Activated naive CD4-positive, alpha-beta T cell treated with anti-CD3 and anti-CD28 coated beads, Interleukin-2, amount 10 ng/mL, durations not matched to agents 7 days and 5 days (primary cell): ENCODE results near the gene TNRC6C.
"Not testable (repeated sequence)": the region's sequence is repeated elsewhere in the genome, so short reads cannot be mapped to it uniquely, and the experiment has no call there.

Experiments
- CTCF ChIA-PET: fragments of 350-600 bp; sonication (Branson Sonifier 250); formaldehyde crosslinking; loops from one replicate; lab custom pipeline; 2021; ENCODE audit warnings: antibody characterized with exemption; lab: Charles Lee
- DNase-seq: peaks from one replicate; pipeline ENCODE4 v3.0.0-alpha.2; 2020
- H3K27ac Mint-ChIP-seq: one replicate; pipeline ENCODE4 v1.8.0; 2021; ENCODE audit warnings: mild to moderate bottlenecking, moderate library complexity, mixed read lengths
- H3K27me3 Mint-ChIP-seq: one replicate; pipeline ENCODE4 v1.8.0; 2021; ENCODE audit warnings: mild to moderate bottlenecking, mixed read lengths
- H3K36me3 Mint-ChIP-seq: one replicate; pipeline ENCODE4 v1.8.0; 2021; ENCODE audit warnings: mixed read lengths
- H3K4me1 Mint-ChIP-seq: one replicate; pipeline ENCODE4 v1.8.0; 2021; ENCODE audit warnings: mixed read lengths
- H3K4me3 Mint-ChIP-seq: one replicate; pipeline ENCODE4 v1.8.0; 2021; ENCODE audit warnings: mild to moderate bottlenecking, moderate library complexity, mixed read lengths
- H3K9me3 Mint-ChIP-seq: one replicate; pipeline ENCODE4 v1.8.0; 2021; ENCODE audit warnings: mixed read lengths

Gene TNRC6C

DNA sequence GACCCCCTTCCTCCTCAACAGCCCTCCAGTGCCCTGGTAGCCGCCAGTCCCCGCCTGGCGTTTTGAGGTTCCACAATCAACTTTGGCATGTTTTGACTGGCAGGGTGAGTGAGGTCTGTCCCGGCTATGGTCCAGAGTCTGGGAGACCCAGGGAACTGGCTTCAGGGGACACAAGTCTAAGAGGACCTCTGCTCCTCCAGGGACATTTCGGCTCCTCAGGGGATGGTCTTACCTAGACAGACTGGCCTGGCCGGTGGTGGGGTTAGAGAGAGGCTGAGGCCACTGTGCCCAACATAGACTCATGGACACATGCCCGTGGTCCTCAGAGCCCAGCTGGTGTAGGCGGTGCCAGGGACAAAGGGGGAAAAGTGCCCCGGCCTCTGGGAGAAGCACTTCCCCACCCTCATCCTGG is 174.3 kb downstream of the TNRC6C start:
- CTCF ChIA-PET: interaction anchor here (1.4 to 8.0 kb wide), 4 partner anchors 10 to 44 kb away, joined by 3 to 113 read pairs (median 56); partner anchors contain the start of gene TMC6
- no peaks in the 10 kb centered on the region for H3K9me3 Mint-ChIP-seq
- H3K27me3 Mint-ChIP-seq: peaks cover 4% of the 10 kb centered on the region
- peaks cover 65% of the 10 kb centered on the region for H3K36me3 Mint-ChIP-seq
- H3K4me1 Mint-ChIP-seq: peaks cover 58% of the 10 kb centered on the region
- no peak for DNase-seq
- H3K27ac Mint-ChIP-seq: peak overlapping the region; percentile 85
- H3K4me3 Mint-ChIP-seq: peak overlapping the region; percentile 79

DNA sequence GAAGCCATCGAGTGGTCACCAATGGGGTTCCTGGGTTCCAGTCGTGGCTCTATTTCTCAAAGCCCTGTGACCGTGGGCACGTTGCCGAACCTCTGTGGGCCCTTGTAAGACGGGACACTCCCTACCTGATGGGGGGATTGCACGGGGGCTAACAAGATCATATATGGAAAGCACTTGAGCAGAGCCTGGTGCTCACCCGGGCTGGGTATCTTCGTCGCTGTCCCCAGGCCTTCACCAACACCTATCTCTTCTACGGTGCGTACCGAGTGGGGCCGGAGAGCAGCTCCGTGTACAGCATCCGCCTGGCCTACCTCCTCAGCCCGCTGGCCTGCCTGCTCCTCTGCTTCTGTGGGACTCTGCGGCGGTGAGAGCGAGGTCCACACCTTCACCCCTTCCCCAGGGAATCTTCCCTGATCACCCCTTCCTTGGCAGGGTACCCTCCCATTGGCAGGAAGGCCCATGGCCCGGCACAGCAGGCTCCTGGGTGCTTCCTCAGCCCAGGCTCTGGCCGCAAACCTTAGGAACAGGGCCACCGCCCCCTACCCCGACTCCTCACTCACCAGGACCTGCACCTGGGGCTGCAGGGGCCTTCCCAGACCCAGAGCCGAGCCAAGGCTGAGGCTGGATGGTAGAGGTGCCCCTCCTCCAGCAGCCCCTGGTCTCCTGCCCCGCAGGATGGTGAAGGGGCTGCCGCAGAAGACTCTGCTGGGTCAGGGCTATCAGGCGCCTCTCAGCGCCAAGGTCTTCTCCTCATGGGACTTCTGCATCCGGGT is 174.9 kb downstream of the TNRC6C start:
- Mint-ChIP-seq H3K9me3 (no peaks in the 10 kb centered on the region), H3K27me3 (peaks cover 4% of the 10 kb centered on the region), H3K4me1 (peaks cover 64% of the 10 kb centered on the region), H3K27ac (peak overlapping the region; percentile 85), H3K4me3 (peak overlapping the region; percentile 79), H3K36me3 (peaks cover 64% of the 10 kb centered on the region)
- no peak for DNase-seq
- CTCF ChIA-PET: interaction anchor here (0.6 to 8.0 kb wide), 4 partner anchors 10 to 206 kb away, joined by 4 to 113 read pairs (median 56); partner anchors contain the start of gene TMC6

DNA sequence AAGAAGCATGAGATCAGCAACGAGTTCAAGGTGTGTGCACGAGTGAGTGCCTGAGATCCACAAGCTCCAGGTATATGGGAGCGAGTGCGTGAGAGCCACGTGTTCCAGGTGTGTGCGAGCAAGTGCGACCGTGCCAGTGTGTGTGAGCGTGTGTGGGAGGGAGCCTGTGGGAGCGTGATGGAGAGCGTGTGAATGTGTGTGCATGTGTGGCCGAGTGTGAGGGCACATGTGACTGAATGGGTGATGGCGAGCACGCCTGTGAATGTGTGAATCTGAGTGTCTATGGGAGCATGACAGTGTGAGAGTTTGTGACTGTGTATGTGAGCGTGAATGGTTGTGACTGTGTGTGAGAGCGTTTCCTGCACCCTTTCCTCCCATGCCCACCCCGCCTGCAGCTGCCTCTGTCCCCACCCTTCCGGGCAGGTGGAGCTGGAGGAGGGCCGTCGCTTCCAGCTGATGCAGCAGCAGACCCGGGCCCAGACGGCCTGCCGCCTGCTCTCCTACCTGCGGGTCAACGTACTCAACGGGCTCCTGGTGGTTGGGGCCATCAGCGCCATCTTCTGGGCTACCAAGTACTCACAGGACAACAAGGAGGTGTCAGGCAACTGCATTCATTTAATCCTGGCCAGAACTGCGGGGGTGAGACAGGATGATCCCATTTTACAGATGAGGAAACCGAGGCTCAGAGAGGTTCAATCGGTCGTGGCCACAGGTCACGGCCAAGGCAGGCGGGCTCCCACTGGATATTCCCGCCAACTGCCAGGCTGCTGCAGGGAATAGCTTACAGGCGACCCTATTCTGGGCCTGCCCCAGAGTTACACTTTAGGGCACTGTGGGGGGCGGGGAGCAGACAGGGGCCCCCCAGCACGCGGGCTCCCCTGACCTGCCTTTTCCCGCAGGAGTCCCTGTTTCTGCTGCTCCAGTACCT is 175.7 kb downstream of the TNRC6C start:
- Mint-ChIP-seq H3K27ac (peak overlapping the region; percentile 85), H3K4me3 (peak overlapping the region; percentile 79), H3K9me3 (no peaks in the 10 kb centered on the region), H3K27me3 (peaks cover 4% of the 10 kb centered on the region), H3K36me3 (peaks cover 66% of the 10 kb centered on the region), H3K4me1 (peaks cover 68% of the 10 kb centered on the region)
- CTCF ChIA-PET: interaction anchor here (0.6 to 8.0 kb wide), 5 partner anchors 11 to 205 kb away, joined by 4 to 113 read pairs (median 6); partner anchors contain the start of genes TK1 and TMC6
- DNase-seq: peak; percentile 93

DNA sequence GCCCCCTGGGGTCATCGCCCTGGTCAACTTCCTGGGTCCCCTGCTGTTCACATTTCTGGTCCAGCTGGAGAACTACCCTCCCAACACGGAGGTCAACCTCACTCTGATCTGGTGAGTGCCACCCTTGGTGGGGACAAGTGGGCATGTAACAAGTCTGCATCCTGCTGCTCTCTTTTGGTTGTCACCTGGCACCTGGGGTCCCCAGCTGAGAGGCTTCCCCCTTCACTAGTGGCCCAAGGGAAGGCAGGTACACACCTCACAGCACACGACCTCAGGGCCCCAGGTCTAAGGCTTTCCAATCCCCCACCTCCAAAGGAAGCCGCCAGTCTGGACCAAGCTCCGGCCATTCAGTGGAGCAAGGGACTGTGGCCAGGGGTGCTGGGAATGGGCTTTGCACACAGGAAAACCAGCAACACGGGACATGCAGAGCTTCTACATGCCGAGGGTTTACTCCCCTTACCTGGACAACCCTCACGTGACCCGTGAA is 176.4 kb downstream of the TNRC6C start:
- peaks cover 4% of the 10 kb centered on the region for H3K27me3 Mint-ChIP-seq

DNA sequence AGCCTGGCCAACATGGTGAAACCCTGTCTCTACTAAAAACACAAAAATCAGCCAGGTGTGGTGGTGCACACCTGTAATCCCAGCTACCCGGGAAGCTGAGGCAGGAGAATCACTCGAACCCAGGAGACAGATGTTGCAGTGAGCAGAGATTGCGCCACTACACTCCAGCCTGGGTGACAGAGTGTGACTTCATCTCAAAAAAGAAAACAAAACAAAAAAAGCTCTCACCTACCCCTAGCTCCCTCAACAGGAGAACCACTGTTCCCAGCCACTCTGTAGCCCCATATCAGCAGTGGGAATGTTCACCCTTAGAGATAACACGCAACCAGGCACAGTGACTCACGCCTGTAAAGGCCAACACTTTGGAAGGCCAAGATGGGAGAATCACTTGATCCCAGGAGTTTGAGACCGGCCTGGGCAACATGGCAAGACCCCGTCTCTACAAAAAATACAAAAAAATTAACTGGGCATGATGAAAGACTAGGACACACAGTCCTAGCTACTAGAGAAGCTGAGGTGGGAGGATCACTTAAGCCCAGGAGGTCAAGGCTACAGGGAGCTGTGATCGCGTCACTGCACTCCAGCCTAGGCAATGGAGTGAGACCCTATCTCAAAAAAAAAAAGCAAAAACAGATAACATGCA is 177.5 kb downstream of the TNRC6C start:
- peaks cover 67% of the 10 kb centered on the region for H3K36me3 Mint-ChIP-seq
- H3K4me3 Mint-ChIP-seq: no peak overlapping the region
- CTCF ChIA-PET: interaction anchor here (1.3 to 8.0 kb wide), 7 partner anchors 13 to 116 kb away, joined by 4 to 113 read pairs (median 6); partner anchors contain the start of genes TK1 and TMC6

More for the DNA sequence above, 176.4 kb downstream of the TNRC6C start:
- peak overlapping the region; percentile 73 for H3K27ac Mint-ChIP-seq
- no peak for DNase-seq
- H3K4me3 Mint-ChIP-seq: no peak overlapping the region
- no peaks in the 10 kb centered on the region for H3K9me3 Mint-ChIP-seq
- H3K36me3 Mint-ChIP-seq: peaks cover 67% of the 10 kb centered on the region
- H3K4me1 Mint-ChIP-seq: peaks cover 66% of the 10 kb centered on the region
- CTCF ChIA-PET: interaction anchor here (1.3 to 8.0 kb wide), 6 partner anchors 12 to 51 kb away, joined by 4 to 113 read pairs (median 8); partner anchors contain the start of genes TK1 and TMC6

DNA sequence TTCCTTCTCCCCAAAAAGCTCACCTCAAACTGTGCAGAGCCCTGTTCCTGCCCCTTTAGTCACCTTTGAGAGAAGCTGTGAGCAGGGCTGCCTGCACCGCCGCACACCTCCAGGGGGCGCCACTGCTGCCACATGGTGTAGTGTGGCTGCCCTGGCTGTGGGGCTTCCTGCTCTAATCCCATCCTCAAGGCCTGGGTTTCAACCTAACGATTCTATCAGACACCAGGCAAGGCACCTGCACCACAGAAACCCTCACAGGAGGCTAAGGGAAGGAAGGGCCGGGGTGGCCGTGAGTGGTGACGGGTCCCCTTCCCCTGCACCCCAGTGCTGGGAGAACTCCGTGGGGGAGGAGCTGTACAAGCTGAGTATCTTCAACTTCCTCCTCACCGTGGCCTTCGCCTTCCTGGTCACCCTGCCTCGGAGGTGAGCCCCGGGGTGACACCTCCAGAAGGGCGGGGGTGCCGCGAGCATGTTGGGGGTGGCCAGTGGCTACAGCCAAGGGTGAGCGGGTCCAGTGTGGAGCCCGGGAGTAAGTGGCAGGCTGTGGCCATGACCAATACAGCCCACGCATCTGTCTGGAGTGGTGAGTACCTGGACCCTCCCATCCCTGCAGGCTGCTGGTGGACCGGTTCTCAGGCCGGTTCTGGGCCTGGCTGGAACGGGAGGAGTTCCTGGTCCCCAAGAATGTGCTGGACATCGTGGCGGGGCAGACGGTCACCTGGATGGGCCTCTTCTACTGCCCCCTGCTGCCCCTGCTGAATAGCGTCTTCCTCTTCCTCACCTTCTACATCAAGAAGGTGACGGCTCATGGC is 179.1 kb downstream of the TNRC6C start:
- peaks cover 70% of the 10 kb centered on the region for H3K36me3 Mint-ChIP-seq

More for the DNA sequence above, 177.5 kb downstream of the TNRC6C start:
- Mint-ChIP-seq H3K9me3 (no peaks in the 10 kb centered on the region), H3K4me1 (peaks cover 70% of the 10 kb centered on the region), H3K27me3 (no peaks in the 10 kb centered on the region), H3K27ac (peak overlapping the region; percentile 73)
- DNase-seq: no peak

DNA sequence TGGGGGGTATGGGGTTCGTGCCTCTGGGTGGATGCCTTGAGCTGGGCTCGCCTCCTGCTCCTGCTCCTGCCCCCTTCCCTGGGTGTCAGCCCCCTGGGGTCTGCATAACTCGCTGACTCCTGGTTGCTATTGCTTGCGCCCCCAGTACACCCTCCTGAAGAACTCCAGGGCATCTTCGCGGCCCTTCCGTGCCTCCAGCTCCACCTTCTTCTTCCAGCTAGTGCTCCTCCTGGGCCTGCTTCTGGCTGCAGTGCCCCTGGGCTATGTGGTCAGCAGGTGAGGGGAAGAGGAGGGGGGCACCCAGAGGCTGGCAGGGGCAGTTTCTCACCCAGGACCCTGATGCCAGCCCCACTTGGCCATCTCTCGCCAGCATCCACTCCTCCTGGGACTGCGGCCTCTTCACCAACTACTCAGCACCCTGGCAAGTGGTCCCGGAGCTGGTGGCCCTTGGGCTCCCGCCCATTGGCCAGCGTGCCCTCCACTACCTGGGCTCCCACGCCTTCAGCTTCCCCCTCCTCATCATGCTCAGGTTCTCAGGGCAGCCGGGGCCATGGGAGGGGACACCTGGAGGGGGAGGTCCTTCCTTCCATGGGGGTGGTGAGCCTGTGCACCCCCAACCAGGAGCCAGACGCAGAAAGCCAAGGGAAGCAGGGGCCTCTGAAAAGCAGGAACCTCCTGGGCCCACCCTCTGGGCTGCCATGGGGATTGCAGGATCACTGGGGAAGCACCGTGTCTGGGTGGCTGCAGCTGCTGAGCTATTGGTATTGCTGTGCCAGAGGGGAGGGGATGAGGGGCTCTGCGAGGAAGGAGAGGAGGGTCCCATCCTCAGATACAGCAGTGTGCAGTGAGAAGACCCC is 179.9 kb downstream of the TNRC6C start:
- Mint-ChIP-seq H3K4me3 (no peak overlapping the region), H3K36me3 (peaks cover 64% of the 10 kb centered on the region), H3K27me3 (no peaks in the 10 kb centered on the region), H3K27ac (peak overlapping the region; percentile 84), H3K9me3 (no peaks in the 10 kb centered on the region), H3K4me1 (peaks cover 86% of the 10 kb centered on the region)
- CTCF ChIA-PET: interaction anchor here (0.7 to 8.0 kb wide), 5 partner anchors 15 to 118 kb away, joined by 3 to 113 read pairs (median 11); partner anchors contain the start of gene TMC6
- DNase-seq: peak; percentile 22

More for the DNA sequence above, 179.1 kb downstream of the TNRC6C start:
- Mint-ChIP-seq H3K27me3 (no peaks in the 10 kb centered on the region), H3K4me3 (peak overlapping the region; percentile 26), H3K27ac (peak overlapping the region; percentile 84), H3K9me3 (no peaks in the 10 kb centered on the region), H3K4me1 (peaks cover 83% of the 10 kb centered on the region)
- CTCF ChIA-PET: interaction anchor here (0.6 to 8.0 kb wide), 8 partner anchors 14 to 284 kb away, joined by 3 to 113 read pairs (median 6); partner anchors contain the start of gene TMC6
- DNase-seq: peak; percentile 61

DNA sequence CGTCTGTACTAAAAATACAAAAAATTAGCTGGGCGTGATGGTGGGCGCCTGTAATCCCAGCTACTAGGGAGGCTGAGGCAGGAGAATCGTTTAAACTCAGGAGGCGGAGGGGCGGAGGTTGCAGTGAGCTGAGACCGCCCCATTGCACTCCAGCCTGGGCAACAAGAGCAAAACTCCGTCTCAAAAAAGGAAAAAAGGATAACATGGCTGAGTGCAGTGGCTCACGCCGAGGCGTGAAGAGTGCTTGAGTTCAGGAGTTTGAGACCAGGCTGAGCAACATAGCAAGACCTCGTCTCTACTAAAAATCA is 181.3 kb downstream of the TNRC6C start:
- DNase-seq, H3K27me3 Mint-ChIP-seq, H3K9me3 Mint-ChIP-seq: not testable (repeated sequence)
- Mint-ChIP-seq H3K27ac (peak overlapping the region; percentile 88), H3K36me3 (peaks cover 51% of the 10 kb centered on the region), H3K4me1 (peaks cover 78% of the 10 kb centered on the region), H3K4me3 (peak overlapping the region; percentile 18)
- CTCF ChIA-PET: interaction anchor here (0.6 to 8.0 kb wide), 6 partner anchors 12 to 224 kb away, joined by 3 to 113 read pairs (median 7); partner anchors contain the start of gene TMC6

DNA sequence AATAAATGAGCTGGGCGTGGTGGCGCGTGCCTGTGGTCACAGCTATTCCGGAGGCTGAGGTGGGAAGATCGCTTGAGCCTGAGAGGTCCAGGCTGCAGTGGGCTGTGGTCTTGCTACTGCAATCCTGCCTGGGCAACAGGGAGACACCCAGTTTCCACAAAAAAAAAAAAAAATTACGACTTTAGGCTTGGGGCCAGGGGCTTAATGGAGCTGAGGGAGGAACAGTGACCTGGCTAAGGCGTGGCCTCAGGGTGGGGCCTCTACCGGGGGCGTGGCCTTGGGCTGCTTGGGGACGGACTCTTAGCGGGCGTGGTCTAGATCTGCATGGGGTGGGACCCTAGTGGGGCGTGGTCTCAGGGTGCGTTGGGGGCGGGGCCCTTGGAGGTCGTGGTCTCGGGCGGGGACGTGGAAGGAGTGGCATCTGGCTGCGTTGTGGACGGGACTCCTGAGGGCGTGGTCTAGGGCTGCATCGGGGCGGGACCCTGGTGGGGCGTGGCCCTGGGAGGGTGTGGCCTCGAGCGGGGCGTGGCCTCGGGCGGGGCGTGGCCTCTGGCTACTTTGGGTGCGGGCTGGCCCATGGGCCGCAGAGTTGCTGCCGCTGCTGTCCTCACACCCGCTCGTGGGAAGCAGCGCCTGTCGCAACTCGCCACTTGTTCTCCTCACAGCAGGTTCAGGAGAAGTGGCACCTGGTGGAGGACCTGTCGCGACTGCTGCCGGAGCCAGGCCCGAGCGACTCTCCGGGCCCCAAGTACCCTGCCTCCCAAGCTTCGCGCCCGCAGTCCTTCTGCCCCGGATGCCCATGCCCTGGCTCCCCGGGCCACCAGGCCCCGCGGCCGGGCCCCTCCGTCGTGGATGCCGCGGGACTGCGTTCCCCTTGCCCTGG is 181.9 kb downstream of the TNRC6C start:
- CTCF ChIA-PET: interaction anchor here (0.6 to 7.9 kb wide), 6 partner anchors 12 to 224 kb away, joined by 3 to 113 read pairs (median 4); no protein-coding TSS in a partner anchor
- no peaks in the 10 kb centered on the region for H3K27me3 Mint-ChIP-seq
- peak overlapping the region; percentile 88 for H3K27ac Mint-ChIP-seq
- H3K36me3 Mint-ChIP-seq: peaks cover 46% of the 10 kb centered on the region
- H3K4me1 Mint-ChIP-seq: peaks cover 72% of the 10 kb centered on the region
- H3K4me3 Mint-ChIP-seq: no peak overlapping the region
- peak; percentile 98 for DNase-seq
- no peaks in the 10 kb centered on the region for H3K9me3 Mint-ChIP-seq

DNA sequence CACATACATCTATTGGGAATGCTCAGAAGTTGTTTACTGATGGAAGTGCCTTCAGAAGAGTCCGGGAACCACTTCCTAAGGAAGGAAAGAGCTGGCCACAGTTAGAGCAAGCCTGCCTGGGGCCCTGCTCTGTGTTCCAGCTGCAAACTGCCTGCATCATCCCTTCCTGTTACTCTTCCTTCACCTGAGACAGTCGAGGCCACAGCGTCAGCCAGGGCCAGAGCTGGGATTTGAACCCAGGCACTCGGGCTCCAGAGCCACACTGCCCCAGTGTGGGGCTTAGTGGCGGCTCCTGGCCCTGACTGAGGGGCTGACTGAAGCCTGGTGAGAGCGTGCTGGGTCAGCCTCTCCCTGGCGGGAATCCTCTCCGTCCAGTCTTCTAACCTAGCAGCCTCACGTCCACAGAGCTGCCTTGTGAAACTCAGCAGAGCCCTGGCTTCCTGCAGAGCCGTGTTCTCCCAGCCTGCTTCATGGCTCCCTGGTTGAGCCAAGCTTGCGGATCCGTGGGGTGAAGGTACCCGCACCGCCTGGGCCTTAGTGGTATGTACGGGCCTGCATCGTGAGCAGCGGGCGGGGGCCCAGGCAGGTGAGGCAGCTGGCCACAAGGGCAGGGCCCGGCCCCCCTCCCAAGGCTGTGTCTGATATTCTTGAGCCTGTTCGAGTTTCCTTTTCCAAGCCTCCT is 183.1 kb downstream of the TNRC6C start:
- Mint-ChIP-seq H3K36me3 (peaks cover 34% of the 10 kb centered on the region), H3K4me3 (no peak overlapping the region), H3K9me3 (no peaks in the 10 kb centered on the region), H3K27me3 (peaks cover 4% of the 10 kb centered on the region), H3K4me1 (peaks cover 60% of the 10 kb centered on the region), H3K27ac (peak overlapping the region; percentile 55)
- DNase-seq: no peak
- CTCF ChIA-PET: interaction anchor here (1.5 to 1.8 kb wide), 3 partner anchors 20 to 57 kb away, joined by 3 to 8 read pairs (median 6); no protein-coding TSS in a partner anchor
